A549 (cell line): ENCODE data around the gene RPS15. TPM values are rescaled to one million over a fixed set of nuclear protein-coding genes. Genes with fewer than 3 reads are reported as not detected.
A peak's percentile ranks its signal among the peaks of the same experiment; 100 is the strongest.

Experiments used
- ATAC-seq, 2 experiments: fragments of 200-7000 bp in 1 of 2; fragments of >200 bp in 1 of 2; cut with Nextera tagmentation in 1 of 2; cut with Tn5 transposase in 1 of 2; 3 replicates each; pipeline versions ENCODE4 v1.8.0 to v1.9.1; 2018 to 2020; ENCODE audit warnings: mild to moderate bottlenecking in 1 of 2, moderate library complexity in 1 of 2
- CTCF ChIA-PET: fragments of 300-600 bp; sonication (Branson Sonifier 250); formaldehyde crosslinking; extraction: SDS; loops from one replicate; lab custom pipeline; 2021; ENCODE audit warnings: antibody characterized with exemption, inconsistent platforms; lab: Yijun Ruan, JAX
- POLR2A ChIA-PET: fragments of 350-600 bp; formaldehyde crosslinking; extraction: SDS; loops from one replicate; lab custom pipeline; 2021; ENCODE audit warnings: antibody characterized with exemption, inconsistent platforms; lab: Yijun Ruan, JAX
- DNase-seq, 2 experiments: peaks; one replicate each; pipeline versions ENCODE4 v3.0.0 to v3.0.0-alpha.2; 2011 to 2016; ENCODE audit warnings: low read depth in 1 of 2, low spot score in 1 of 2
- FAIRE-seq: peaks from 2 replicates; lab custom pipeline; 2011; peaks lifted over from hg19 to GRCh38; lab: Jason Lieb, UNC
- H3K27ac ChIP-seq, 2 experiments: fragments of >200 bp; sonication (Bioruptor Twin); formaldehyde crosslinking; 3 replicates each; pipeline ENCODE4 v1.5.1; 2016 to 2017
- H3K4me1 ChIP-seq: fragments of >200 bp; sonication (Bioruptor Twin); formaldehyde crosslinking; 3 replicates; pipeline ENCODE4 v1.6.1; 2016
- H3K4me2 ChIP-seq: fragments of >200 bp; sonication (Bioruptor Twin); formaldehyde crosslinking; 3 replicates; pipeline ENCODE4 v1.6.1; 2016
- H3K4me3 ChIP-seq: fragments of >200 bp; sonication (Bioruptor Twin); formaldehyde crosslinking; 3 replicates; pipeline ENCODE4 v1.5.1; 2016
- H3K9me3 ChIP-seq: fragments of >200 bp; sonication (Bioruptor Twin); formaldehyde crosslinking; 3 replicates; pipeline ENCODE4 v1.6.1; 2016
- CEBPB ChIP-seq, 2 experiments: fragments of >200 bp in 1 of 2; sonication (Bioruptor Twin) in 1 of 2; formaldehyde crosslinking in 1 of 2; IDR thresholded peaks; 2 replicates each; pipeline ENCODE4 v1.6.1; 2012 to 2016
- CHD2 ChIP-seq: fragments of 150-350 bp; IDR thresholded peaks from 2 replicates; pipeline ENCODE4 v1.6.1; 2014; ENCODE audit warnings: low read length; ENCODE audit not compliant: partially characterized antibody
- CTCF ChIP-seq: fragments of >200 bp; sonication (Bioruptor Twin); formaldehyde crosslinking; IDR thresholded peaks from 3 replicates; pipeline ENCODE4 v1.5.1; 2016
- EP300 ChIP-seq, 2 experiments: fragments of >200 bp; sonication (Bioruptor Twin); formaldehyde crosslinking; IDR thresholded peaks; 2 replicates in 1 of 2; 3 replicates in 1 of 2; pipeline ENCODE4 v1.6.1; 2016 to 2017
- FOSB ChIP-seq: fragments of 250-450 bp; sonication (Bioruptor Pico); IDR thresholded peaks from 2 replicates; pipeline ENCODE4 v1.5.0; 2020; ENCODE audit warnings: mild to moderate bottlenecking, moderate library complexity
- FOSL2 ChIP-seq, 2 experiments: fragments of 450-650 bp in 1 of 2; fragments of >200 bp in 1 of 2; sonication (Bioruptor Twin) in 1 of 2; formaldehyde crosslinking; IDR thresholded peaks; 2 replicates each; pipeline versions ENCODE4 v1.5.0 to v1.6.1; 2016 to 2020; ENCODE audit warnings: mild to moderate bottlenecking in 1 of 2, moderate library complexity in 1 of 2
- HDAC2 ChIP-seq: fragments of 200-600 bp; sonication (generic); IDR thresholded peaks from 2 replicates; pipeline ENCODE4 v1.6.1; 2016
- HOXB5 ChIP-seq: fragments of 250-450 bp; sonication (Bioruptor Pico); IDR thresholded peaks from 2 replicates; pipeline ENCODE4 v1.5.0; 2020; ENCODE audit warnings: mild to moderate bottlenecking, moderate library complexity
- KDM5A ChIP-seq: fragments of 200-600 bp; sonication (generic); IDR thresholded peaks from 2 replicates; pipeline ENCODE4 v1.6.1; 2016; ENCODE audit warnings: antibody characterized with exemption, mild to moderate bottlenecking
- PHF8 ChIP-seq: fragments of 200-600 bp; sonication (generic); IDR thresholded peaks from 2 replicates; pipeline ENCODE4 v1.6.1; 2016; ENCODE audit warnings: low read depth, mild to moderate bottlenecking, antibody characterized with exemption, moderate library complexity, borderline replicate concordance
- POLR2A ChIP-seq: IDR thresholded peaks from 2 replicates; pipeline ENCODE4 v1.6.1; 2012; ENCODE audit warnings: mild to moderate bottlenecking, low read length
- RAD21 ChIP-seq, 2 experiments: fragments of >200 bp in 1 of 2; sonication (Bioruptor Twin) in 1 of 2; formaldehyde crosslinking in 1 of 2; IDR thresholded peaks in 1 of 2; conservative IDR thresholded peaks in 1 of 2; 2 replicates in 1 of 2; 3 replicates in 1 of 2; pipeline ENCODE4 v1.6.1; 2012 to 2018; ENCODE audit warnings: inconsistent platforms in 1 of 2
- RARB ChIP-seq: fragments of 250-450 bp; sonication (Bioruptor Pico); IDR thresholded peaks from 2 replicates; pipeline ENCODE4 v1.8.0; 2021; ENCODE audit warnings: mild to moderate bottlenecking, moderate library complexity
- RCOR1 ChIP-seq: fragments of 150-350 bp; IDR thresholded peaks from 2 replicates; pipeline ENCODE4 v1.6.1; 2014; ENCODE audit warnings: antibody characterized with exemption, low read length, low read depth
- TP53 ChIP-seq: fragments of 250-450 bp; sonication (Bioruptor Pico); IDR thresholded peaks from 2 replicates; pipeline ENCODE4 v1.5.0; 2021; ENCODE audit warnings: mild to moderate bottlenecking, moderate library complexity
- ZNF302 ChIP-seq: fragments of 250-450 bp; sonication (Bioruptor Pico); IDR thresholded peaks from 2 replicates; pipeline ENCODE4 v1.9.0; 2021; ENCODE audit warnings: inconsistent platforms, mild to moderate bottlenecking, moderate library complexity
- WGBS: methylation state at CpG from one replicate; pipeline ENCODE4 v1.1.6; 2017; ENCODE audit errors: missing lambda C conversion rate; 5-methylcytosine and 5-hydroxymethylcytosine counted together
- polyA plus RNA-seq, 4 experiments: library from polyadenylated mRNA; depleted of rRNA in 3 of 4; stranded (reverse); fragments of >200 nt; fragmentation: RNase III in 1 of 4; extraction: RNeasy Plus Mini Kit Qiagen cat#74134 plus additional on column Dnase treatment in 1 of 4; gene quantifications; 2 replicates in 3 of 4; 3 replicates in 1 of 4; pipeline ENCODE4 v1.2.3, GENCODE V29; 2011 to 2017
- TF ChIP-seq, protein P1 (sequence below): IDR thresholded peaks from 2 replicates; pipeline ENCODE4 v1.6.1; 2012

The RPS15 gene
- polyA plus RNA-seq, 2 of the 4 experiments (the other 2 are of a cell fraction), result 525 to 1,458 TPM

DNA sequence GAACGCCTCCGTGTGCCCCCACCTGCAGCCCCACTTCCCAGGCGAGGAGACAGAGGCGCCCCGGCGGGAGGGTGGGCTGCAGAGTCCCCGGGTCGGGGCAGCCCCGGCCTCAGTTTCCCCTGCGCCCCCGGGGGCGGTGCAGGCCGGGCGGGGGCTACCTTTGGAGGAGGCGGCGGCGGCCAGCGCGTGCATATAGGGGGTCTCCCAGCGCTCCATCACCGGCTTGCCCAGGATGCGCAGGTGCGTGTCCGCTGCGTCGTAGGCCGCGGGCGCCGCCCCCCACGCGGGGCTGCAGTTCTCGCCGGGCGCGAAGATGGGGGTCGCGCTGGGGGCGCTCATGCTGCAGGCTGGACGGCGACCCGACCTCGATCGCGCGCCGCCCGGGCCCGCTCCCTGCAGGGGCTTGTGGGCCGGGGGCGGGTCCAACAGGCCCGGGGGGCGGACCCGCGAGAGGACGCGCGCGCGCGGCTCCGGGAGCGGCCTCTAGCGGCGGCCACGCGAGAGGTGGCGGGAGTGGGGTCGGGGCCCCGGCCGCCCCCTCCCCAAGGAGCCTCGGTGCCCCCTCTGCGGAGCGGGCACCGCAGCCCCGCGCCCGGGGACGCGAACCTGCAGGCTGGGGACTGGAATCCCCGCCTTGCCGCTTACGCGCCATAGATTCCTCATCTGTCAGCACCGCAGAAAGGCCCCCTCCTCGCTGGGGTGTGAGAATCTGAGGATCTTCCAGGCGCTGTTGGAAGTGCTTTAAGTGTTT lies 36.9 kb upstream of the RPS15 start, which contains the start of gene GAMT:
Gene GAMT (minus strand): TSS at position 405 of the 751 bp plus-strand sequence. CDS start 66 bp downstream, at position 339.
- POLR2A ChIA-PET, result no interaction called here
- DNase-seq (no peak), FAIRE-seq (no peak)
- WGBS, result 21% methylated on average over 9 of the region's 87 CpGs
- no peak for TF ChIP-seq FOSB (CRISPR knock-in tag)
- peak; percentile 26; the same call in 1 of the 2 replicates for TF ChIP-seq PHF8
- TF ChIP-seq RAD21 (conservative IDR thresholded peaks at IDR 0.05 in 1 of 2, IDR thresholded peaks at IDR 0.05 in 1 of 2), result no peak
- TF ChIP-seq, protein P1, sequence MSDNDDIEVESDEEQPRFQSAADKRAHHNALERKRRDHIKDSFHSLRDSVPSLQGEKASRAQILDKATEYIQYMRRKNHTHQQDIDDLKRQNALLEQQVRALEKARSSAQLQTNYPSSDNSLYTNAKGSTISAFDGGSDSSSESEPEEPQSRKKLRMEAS, result peak; percentile 29
- TF ChIP-seq POLR2A, result peak; percentile 51; the same call in 1 of the 2 replicates
- TF ChIP-seq CTCF, result peak; percentile 60
- TF ChIP-seq RARB (CRISPR knock-in tag), result no peak
- no peak for TF ChIP-seq KDM5A
- no peak for TF ChIP-seq HDAC2
- TF ChIP-seq, all 56 proteins: peak for 4
- Histone ChIP-seq H3K27ac (peak within 1 kb of the TSS; percentile 69 to 95), H3K4me1 (peaks cover 15% of the 10 kb centered on the region; the same call in 2 of the 3 replicates), H3K9me3 (no peaks in the 10 kb centered on the region), H3K4me2 (peak within 1 kb of the TSS; percentile 81), H3K4me3 (peak within 1 kb of the TSS; percentile 60)
- CTCF ChIA-PET, result interaction anchor here (0.9 to 1.6 kb wide), 3 partner anchors 11 to 77 kb away, joined by 4 read pairs; no protein-coding TSS in a partner anchor
- ATAC-seq, result peak; percentile 51 to 63

DNA sequence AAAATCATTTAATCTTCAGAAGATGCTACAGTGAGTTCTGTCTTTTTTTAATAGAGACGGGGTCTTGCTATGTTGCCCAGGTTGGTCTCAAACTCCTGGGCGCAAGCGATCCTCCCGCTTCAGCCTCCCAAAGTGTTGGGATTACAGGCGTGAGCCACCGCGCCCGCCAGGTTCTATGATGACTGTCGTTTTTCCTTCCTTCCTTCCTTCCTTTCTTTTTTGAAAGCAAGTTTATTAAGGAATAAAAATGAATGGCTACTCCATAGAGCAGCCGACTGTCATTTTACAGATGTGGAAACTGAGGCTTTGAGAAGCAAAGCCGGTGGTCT lies 36.3 kb upstream of the RPS15 start:
- DNase-seq (no peak), FAIRE-seq (no peak), ATAC-seq (no peak)
- peak overlapping the region; percentile 60 for H3K4me3 ChIP-seq
- no peaks in the 10 kb centered on the region for H3K9me3 ChIP-seq
- CTCF ChIA-PET, result interaction anchor here (1.6 kb wide), 1 partner anchor 11 kb away, joined by 4 read pairs; no protein-coding TSS in a partner anchor
- H3K4me1 ChIP-seq, result peaks cover 18% of the 10 kb centered on the region; the same call in 2 of the 3 replicates
- no peak for TF ChIP-seq CHD2
- TF ChIP-seq CEBPB (IDR thresholded peaks at IDR 0.05), result no peak
- TF ChIP-seq TP53 (CRISPR knock-in tag), result no peak
- no peak for TF ChIP-seq HDAC2
- TF ChIP-seq RAD21 (conservative IDR thresholded peaks at IDR 0.05 in 1 of 2, IDR thresholded peaks at IDR 0.05 in 1 of 2), result no peak
- TF ChIP-seq ZNF302 (CRISPR knock-in tag), result no peak
- no peak for TF ChIP-seq EP300 (IDR thresholded peaks at IDR 0.05)
- peak overlapping the region; percentile 81 for H3K4me2 ChIP-seq
- peak overlapping the region; percentile 69 to 95 for H3K27ac ChIP-seq
- 69% methylated on average over 11 of the region's 11 CpGs for WGBS
- POLR2A ChIA-PET, result no interaction called here

DNA sequence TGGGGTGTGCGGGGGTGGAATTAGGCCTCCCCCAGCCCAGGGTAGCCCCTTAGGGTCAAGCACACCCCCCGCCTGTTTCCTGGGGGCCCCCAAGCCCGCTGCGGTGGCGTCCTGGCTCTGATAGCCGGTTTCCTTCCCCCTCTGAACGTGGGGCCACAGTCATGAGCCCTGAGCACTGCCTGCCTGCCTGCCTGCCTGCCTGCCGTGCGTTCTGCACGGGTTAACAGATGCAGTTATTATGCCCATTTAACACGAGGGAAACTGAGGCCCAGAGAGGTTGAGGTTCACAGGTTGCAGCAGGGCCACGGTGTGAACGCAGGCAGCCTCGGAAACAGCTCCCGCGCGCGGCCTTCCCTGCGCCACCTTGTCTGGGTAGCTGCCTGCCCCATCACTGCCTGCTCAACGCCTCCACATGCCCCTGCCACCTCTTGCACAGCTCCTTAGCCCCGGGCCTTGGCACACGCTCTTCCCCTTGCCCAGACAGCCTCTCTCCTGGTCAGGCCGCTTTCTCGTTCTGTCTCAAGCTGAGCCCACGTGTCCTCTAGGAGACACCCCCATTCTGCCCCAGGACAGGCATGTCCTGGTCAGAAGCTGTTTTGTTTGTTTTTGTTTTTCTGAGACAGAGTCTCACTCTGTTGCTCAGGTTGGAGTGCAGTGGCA lies 35.7 kb upstream of the RPS15 start:
- ChIA-PET POLR2A (no interaction called here), CTCF (interaction anchor here (1.0 to 1.6 kb wide), 7 partner anchors 10 to 159 kb away, joined by 3 to 4 read pairs (median 3); no protein-coding TSS in a partner anchor)
- H3K27ac ChIP-seq, result peak overlapping the region in 1 of 2 experiments; percentile 68; a peak in 3 of 6 replicates
- DNase-seq (peak in 1 of 2 experiments; percentile 20), ATAC-seq (no peak), FAIRE-seq (no peak)
- no peak overlapping the region for H3K4me3 ChIP-seq
- WGBS, result 72% methylated on average over 16 of the region's 25 CpGs
- H3K4me2 ChIP-seq, result peak overlapping the region; percentile 29; the same call in 1 of the 3 replicates
- no peaks in the 10 kb centered on the region for H3K9me3 ChIP-seq
- H3K4me1 ChIP-seq, result peaks cover 18% of the 10 kb centered on the region; the same call in 2 of the 3 replicates
- TF ChIP-seq RCOR1 (no peak), POLR2A (no peak), ZNF302 (CRISPR knock-in tag) (no peak), FOSL2 (IDR thresholded peaks at IDR 0.05) (no peak), FOSL2 (CRISPR knock-in tag; IDR thresholded peaks at IDR 0.05) (no peak), CTCF (no peak), HOXB5 (CRISPR knock-in tag) (no peak)
